GM19193 (cell line): ENCODE data around the gene PLCH2.

Source experiments
- POLR2A ChIP-seq: IDR thresholded peaks from 4 replicates; pipeline ENCODE4 v1.6.1; 2011; ENCODE audit not compliant: insufficient read depth, insufficient read length; ENCODE audit errors: extremely low read depth

PLCH2 gene

DNA sequence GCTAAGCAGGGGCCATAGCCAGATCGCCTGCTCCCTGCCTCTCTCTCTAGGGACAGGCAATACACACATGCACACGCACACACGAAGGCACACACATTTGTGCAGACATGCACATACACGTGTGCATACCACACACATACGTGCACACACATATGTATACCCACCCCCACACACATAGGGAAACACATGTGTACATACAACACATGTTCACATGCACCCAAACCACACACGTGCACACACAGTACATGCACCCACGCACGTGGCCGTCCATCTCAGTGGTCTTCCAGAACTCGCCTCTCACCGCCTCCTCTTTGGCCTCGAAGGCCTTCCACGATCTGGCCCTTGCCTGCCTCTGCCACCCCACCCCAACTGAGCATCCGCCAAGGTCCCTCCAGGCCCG is 38.5 kb upstream of the PLCH2 start:
- TF ChIP-seq POLR2A = no peak

DNA sequence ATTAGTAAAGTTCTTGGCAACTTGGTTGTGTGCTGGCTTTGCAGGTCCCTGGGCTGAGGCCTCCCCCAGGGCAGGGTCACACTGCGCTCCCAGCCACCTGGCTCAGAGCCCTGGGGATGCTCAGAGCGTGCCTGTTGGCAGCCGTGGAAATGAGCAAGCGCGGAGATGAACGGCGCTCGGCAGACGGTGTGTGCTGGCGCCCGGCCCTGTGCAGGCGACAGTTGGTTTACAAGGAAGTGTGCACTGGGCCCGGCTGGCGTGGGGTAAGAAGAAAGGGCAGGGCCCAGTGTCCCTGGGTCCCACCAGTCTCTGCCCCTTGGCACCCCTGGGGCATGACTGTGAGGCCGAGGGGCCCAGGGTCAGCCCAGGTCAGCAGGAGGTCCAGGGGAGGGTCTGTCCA is 38.1 kb upstream of the PLCH2 start:
- no peak for TF ChIP-seq POLR2A

DNA sequence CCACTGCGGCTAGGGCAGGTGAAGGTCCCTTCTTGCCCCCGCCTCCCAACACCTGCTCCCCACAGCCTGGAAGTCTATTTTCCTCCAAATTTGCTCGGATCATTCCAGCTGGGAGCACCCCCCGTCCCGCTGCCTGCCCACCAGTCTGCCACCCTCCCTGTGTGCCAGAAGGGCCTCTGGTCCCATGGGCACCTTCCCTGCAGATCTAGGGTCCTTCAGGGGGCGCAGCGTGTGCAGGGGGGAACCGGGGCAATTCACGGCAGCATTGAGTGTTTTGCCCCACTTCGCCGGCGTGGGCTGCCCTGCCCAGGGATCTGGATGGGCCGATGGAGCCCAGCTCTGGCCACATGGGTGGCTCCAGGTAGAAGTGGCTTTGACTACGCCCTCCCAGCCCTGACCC is 37.4 kb upstream of the PLCH2 start:
- no peak for TF ChIP-seq POLR2A

DNA sequence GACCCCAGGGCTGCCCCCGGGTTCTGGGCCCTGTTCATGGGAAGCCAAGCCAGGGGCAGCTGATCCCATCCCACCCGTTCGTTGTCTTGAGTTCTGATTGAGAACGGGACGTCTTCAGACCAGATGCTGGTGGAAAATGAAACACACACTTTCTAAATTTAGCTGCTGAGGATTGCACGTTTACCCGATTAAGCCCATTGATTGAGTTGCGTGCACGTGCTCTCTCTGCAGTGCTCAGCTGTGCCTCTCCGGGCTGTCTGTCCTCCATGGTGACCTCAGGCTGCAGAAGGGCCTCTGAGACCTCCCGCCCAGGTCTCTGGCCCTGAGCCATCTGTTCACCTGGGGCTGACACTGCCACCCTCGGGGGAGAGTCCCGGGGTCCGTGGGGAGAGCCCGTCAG is 36.7 kb upstream of the PLCH2 start:
- no peak for TF ChIP-seq POLR2A

DNA sequence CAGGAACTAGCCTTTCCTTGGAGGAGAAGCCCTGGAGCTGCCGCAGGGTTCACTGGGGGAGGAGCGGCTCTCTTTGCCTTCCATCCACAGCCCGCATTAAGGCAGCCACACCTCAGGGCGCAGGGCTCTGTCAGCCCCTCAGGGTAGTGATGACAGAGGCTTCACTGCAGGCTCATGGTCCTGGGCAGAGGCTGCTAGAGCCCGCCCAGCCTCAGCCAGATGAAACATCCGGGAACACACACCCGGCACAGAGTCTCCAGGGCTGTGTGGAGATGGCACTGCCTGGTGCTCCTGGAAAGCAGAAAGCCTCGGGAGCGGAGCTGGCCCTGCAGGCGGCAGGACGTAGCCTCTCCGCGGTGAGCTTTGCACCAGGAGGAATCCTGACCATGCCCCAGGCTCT is 34.3 kb upstream of the PLCH2 start:
- no peak for TF ChIP-seq POLR2A

DNA sequence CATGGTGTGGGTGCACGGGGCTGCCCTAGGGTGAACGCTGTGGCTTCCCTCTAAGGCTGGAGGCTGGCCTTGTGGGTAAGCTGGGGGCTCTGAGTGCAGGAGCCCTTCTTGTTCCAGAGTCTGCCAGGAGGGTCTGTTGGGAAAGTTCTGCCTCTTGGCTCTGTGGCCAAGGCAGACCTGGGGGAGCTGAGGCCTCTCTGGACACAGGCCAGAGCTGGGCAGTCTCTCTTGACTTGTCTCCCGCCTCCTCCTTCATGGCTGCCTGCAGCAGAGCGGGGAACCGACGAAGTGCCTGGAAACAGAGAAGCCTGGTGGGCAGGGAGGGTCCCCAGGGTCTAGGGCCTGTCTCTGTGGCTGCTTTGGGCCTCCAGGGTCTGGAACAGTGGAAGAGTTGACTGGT is 33.4 kb upstream of the PLCH2 start:
- no peak for TF ChIP-seq POLR2A

DNA sequence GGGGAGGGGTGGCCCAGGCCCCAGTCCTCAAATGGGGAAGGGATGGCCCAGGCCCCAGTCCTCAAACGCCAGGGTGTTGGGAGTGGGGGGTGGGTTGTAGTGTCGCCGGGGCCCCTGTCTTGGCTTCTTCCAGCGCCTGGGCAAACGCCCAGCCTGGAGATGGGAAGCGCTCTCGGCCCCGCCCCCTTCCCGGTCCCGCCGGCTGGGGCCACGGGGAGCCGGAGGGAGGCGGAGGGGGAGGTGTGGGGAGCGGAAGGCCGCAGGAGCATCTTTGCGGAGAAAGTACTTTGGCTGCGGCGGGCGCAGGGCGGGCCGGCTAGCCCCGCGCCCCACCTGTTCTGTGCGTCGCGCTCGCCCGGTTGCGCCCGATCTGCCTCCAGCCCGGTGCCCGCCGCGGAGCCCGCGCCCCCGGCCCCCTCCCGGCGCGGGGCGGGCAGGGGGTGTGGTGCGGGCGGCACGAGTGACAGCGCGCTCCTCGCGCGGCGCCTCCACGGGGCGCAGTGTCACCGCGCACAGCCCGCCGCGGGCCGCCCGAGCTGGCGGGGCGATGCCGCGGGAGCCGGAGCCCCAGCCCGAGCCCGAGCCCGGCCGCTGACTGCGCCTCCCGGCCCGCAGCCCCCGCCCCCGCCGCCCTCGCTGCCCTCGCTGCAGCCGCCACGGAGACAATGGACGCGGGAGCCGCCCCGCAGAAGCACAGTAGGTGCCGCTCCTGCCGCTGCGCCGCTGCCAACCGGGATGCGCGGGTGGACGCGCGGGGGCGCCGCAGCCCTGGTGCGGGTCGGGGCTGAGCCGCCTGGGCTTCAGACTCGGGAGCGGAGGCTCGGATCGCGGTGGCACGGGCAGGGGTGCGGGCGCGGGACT is 32.6 kb upstream of the PLCH2 start:
- TF ChIP-seq POLR2A = no peak

DNA sequence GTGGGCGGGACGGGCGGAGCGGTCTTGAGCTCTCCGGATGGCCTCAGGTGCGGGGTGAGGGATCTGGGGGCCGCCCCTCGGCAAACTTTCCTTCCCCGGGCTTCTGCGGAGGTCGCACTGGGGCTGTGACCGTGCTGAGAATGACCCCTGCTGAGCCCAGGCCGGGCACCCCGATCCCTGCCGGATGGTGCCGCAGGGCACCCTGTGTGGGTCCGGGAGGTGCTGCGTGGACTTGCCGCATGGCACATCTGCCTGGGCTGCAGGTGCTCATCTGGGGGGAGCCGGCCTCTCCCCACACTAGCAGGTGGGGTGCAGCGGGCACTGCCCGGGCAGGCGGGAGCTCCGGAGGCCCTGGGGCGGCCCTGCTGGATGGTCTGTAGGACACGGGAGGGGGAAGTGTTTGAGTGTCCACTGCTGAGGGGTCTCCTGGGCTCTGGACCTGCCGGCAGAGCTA is 31.9 kb upstream of the PLCH2 start:
- no peak for TF ChIP-seq POLR2A

DNA sequence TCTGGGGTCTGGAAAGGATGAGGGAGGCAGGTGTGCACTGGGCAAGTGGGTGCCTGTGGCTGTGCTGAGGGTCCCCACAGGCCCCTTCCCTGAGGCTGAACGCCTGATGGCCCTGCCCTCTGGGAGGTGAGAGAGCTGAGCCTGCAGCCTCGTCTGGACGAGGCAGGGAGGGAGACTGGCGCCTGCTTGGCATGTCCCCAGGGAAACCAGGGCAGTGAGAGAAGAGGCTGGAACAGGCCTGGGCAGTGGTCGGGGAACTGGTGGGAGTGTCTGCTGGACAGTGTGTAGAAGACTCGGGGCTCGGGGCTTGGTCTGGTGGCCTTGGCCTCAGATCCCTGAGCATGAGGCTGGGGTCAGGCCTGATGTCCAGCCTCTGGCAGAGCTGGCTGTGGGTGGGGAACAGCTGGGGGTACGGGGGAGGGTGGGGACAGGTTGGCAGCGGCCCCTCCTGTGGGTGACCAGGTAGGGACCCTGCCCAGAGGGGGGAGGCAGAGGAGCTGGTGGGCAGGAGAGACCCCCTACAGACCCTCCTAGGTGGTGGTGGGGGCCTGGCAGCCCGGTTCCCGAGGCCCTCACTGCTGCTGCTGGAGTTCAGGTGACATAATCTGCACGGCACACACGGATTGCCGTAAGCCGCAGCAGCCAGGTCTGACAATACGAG is 30.8 kb upstream of the PLCH2 start:
- TF ChIP-seq POLR2A = no peak

DNA sequence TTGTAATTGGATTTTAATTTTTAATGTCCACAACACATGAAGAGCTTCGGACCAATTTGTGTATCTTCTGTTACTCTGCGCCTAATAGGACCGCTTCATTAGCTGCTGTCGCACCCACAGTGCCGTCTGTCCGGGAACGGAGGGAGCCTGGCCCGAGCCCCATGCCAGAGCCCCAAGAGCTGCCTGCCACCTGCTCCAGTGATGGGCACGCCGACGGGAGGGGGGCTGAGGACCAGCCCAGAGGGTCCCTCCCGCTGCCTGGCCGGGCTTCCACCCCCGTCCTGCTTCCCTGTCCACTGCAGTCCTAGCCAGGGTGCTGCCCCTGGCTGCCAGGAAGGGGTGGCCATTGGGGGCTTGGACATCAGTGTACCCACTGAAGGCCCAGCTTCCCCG is 30.3 kb upstream of the PLCH2 start:
- no peak for TF ChIP-seq POLR2A

DNA sequence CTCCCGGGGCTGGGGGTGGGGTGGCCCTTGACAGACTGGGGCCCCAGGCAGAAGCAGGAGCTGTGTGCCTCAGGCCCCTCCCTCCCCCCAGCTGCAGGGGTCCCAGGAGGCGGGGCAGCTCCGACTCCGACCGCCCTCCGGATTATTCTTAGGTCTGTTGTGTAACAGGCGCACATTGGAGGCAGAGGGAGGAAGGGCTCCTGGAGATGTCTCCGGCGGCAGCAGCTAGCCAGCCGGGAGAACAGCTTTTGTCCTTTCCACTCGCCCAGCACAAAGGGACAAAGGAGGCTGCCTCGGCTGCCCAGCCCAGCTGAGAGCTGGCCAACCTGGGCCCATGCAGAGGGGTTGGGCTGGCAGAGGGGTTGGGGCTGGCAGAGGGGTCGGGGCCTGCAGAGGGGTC is 29.7 kb upstream of the PLCH2 start:
- no peak for TF ChIP-seq POLR2A

DNA sequence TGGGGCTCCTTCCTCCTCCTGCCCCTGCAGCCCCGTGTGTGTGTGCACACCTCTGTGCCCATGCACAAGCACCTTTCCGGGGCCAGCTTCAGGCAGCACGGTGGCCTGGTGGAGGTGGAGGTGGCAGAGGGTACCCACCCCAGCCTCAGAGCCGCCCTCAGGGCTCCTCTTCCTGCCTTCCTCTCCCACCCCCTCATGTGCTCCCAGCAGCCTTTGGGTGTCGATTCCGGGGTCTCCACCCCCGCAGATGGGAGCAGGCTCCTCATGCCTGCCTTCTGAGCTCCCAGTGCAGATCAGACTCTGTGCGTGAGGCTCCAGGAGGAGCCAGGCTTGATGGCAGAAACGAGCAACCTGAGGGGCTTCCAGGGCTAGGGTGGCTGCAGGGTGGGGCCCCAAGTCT is 29.2 kb upstream of the PLCH2 start:
- no peak for TF ChIP-seq POLR2A

DNA sequence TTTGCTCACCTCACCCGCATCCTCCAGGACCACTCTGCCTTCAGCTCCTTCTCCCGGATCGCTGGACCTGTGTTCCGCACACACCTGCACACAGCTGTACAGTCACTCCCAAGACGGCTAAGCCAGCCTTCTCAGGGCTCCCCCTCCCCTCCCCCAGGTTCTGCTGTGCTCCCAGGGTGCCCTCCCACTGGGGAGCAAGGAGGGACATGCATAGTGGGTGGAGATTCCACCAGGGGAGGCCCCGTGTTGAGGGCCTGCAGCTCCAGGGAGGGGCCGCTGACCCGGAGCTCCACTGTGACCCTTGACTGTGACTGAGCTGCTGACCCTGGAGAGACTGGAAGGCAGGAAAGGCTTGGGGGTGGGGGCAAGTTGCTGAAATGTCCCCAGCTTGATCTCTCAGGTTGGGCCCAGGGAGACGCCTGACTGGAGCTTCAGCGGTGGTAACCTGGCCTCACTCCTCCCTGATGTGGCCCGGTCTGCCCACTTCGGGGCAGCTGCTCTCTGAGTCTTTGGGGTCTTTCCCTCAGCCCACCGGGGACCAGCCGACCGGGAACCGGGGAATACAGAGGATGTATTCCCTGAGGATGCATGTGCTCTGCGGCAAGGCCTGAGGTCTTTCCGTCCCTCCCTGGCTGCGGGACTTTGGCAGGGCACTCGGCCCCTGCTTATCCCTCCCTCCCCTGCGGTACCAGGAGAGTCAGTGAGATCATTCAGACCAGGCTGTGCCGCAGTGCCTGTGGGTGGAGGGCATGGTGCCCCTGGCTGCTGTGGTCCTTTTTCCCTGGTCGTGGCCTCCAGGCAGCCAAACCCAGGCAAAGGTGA is 28.6 kb upstream of the PLCH2 start:
- TF ChIP-seq POLR2A = no peak

DNA sequence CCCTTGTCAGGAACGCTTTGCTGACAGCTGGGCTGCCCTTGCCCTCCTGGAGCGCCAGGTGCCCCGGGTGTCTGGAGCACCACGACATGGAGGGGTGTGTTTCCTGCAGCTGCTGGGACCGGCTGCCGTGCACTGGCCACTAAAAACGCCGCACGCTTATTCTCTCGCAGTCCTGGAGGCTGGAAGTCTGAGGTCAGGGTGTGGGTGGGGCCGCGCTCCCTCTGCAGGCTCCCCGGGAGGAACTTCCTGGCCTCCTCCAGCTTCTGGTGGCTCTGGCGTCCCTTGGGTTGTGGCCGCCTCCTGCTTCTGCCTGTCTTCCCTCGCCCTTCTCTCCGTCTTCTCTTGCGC is 28.0 kb upstream of the PLCH2 start:
- no peak for TF ChIP-seq POLR2A

DNA sequence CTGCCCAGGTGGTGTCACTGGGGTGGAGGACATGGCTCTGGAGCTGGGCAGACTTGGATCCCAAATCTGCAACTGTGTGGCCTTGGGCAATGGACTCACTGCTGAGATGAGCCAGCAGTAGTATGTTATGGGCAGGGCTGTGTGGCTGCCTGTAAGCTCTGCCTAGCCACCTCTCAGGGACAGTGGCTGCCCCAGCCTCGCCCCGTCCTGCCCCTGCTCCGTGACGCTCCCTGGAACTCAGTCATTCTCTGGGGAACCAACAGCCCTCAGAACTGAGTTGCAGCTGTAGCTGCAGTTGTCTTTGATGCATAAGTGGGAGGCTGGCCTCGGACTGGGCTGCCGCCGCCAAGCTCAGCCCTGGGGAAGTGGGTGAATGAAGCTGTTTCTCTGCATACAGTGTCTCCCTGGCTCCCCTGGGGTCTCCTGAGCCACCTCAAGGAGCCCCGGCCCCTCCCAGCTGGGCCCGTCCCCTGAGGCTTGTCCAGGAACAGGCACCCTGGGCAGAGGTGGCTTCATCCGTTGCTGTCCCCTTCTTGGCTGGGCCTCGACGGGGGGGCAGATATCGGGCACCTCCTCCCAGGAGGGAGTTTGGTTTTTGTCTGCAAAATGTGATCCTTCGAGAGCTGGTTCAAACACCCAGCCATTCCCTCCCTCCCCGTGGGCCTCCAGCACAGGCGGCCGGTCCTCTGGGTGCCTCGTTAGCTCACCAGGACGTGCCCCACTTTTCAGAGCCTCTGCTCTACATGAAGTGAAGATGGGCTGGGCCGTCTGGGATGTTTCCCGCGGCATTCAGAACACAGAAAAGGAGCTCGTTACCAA is 26.2 kb upstream of the PLCH2 start:
- TF ChIP-seq POLR2A = no peak
